MCF 10A (cell line): Measurements from ENCODE around the gene LDLRAD4. TPM values are rescaled to one million over a fixed set of nuclear protein-coding genes. Genes with fewer than 3 reads are reported as not detected.

Experiments
- BruUV-seq: library from RNA; stranded (reverse); fragments of 400-500 nt; replicated peaks from 2 replicates; lab custom pipeline; 2021; lab: Mats Ljungman, UMichigan
- CTCF ChIA-PET: fragments of 300-600 bp; sonication (Branson Sonifier 250); formaldehyde crosslinking; extraction: SDS; loops from one replicate; lab custom pipeline; 2021; ENCODE audit warnings: antibody characterized with exemption, inconsistent platforms; lab: Yijun Ruan, JAX
- POLR2A ChIA-PET: fragments of 300-600, 350-650 bp; sonication (Branson Sonifier 250); formaldehyde crosslinking; extraction: SDS; loops from one replicate; lab custom pipeline; 2020; ENCODE audit warnings: antibody characterized with exemption, inconsistent platforms; lab: Yijun Ruan, JAX
- DNase-seq: peaks from one replicate; pipeline ENCODE4 v3.0.0-alpha.2; 2018; ENCODE audit not compliant: unreplicated experiment
- H3K27ac Mint-ChIP-seq: one replicate; pipeline ENCODE4 v1.8.0; 2022; ENCODE audit warnings: mild to moderate bottlenecking, low read depth, mixed read lengths; ENCODE audit not compliant: unreplicated experiment
- H3K27me3 Mint-ChIP-seq: one replicate; pipeline ENCODE4 v1.8.0; 2022; ENCODE audit warnings: mixed read lengths; ENCODE audit not compliant: insufficient read depth, unreplicated experiment
- H3K36me3 Mint-ChIP-seq: one replicate; pipeline ENCODE4 v1.8.0; 2022; ENCODE audit warnings: mild to moderate bottlenecking, moderate library complexity, mixed read lengths; ENCODE audit not compliant: insufficient read depth, unreplicated experiment
- H3K4me1 Mint-ChIP-seq: one replicate; pipeline ENCODE4 v1.8.0; 2022; ENCODE audit warnings: mixed read lengths; ENCODE audit not compliant: insufficient read depth, unreplicated experiment
- H3K4me3 Mint-ChIP-seq: one replicate; pipeline ENCODE4 v1.8.0; 2022; ENCODE audit warnings: mild to moderate bottlenecking, moderate library complexity, mixed read lengths; ENCODE audit not compliant: unreplicated experiment
- H3K9me3 Mint-ChIP-seq: one replicate; pipeline ENCODE4 v1.8.0; 2022; ENCODE audit warnings: mixed read lengths; ENCODE audit not compliant: unreplicated experiment
- intact Hi-C: fragments of 100-400 bp; cut with micrococcal nuclease; formaldehyde crosslinking; loops from 2 replicates; pipeline ENCODE4 v1.14.1; 2022
- total RNA-seq: library from RNA; stranded (reverse); gene quantifications from 2 replicates; pipeline ENCODE4 v1.2.3, GENCODE V29; 2022
- TF ChIP-seq, protein P1 (sequence below): fragments of 200-600 bp; IDR thresholded peaks from one replicate; pipeline ENCODE4 v1.8.0; 2022; ENCODE audit warnings: antibody characterized with exemption, mild to moderate bottlenecking; ENCODE audit not compliant: unreplicated experiment

LDLRAD4 gene
- total RNA-seq, 1 experiment from 2014 or later, result not detected

DNA sequence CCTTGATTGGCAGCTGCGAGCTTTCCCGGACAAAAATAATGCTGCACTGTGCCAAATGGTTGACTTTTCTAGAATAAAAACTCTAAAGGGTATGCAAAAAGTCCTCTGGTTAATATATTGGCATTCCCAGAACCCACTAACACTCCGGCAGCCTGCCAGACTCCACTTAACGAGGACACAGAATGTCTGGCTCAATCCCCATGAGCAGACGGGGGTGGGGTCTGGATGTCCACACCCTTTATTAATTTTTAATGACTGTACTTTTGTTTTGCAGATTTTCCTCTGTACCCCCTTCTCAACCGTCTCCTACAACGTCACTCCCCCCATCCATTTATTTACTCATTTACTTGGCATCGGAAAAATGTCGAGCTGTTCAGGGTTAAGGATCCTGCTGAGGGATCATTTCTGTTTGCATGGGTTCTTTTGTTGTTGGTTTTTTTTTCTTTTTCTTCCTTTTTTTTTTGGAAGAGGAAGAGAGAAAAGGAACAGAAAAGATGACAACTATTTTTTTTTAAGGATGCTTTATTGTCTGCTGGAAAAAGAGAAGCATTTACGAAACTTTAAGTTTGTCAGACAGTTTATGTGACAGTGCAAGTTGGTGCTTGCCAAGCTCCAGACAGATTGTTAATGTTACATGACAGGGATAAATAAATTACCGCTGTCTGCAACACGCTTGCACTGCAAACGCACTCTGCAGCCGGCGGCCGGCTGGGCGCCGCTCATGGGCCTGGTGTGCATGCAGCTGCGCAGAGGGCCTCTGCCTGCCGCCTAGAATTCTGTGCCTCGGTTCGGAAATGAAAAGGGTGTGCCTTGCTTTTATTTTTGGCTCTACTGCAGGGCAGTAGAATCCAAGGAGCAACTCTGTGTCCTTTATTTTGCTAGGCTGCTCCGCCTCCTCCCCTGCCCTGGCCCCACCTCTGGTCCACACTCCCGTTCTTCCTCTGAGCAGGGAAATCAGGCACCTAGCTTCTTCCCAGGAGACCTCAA, 3.6 kb downstream of the LDLRAD4 start:
- ChIA-PET POLR2A (interaction anchor here (0.6 kb wide), 1 partner anchor 62 kb away, joined by 3 read pairs; no protein-coding TSS in a partner anchor), CTCF (interaction anchor here (0.6 kb wide), 1 partner anchor 377 kb away, joined by 3 read pairs; no protein-coding TSS in a partner anchor)
- Mint-ChIP-seq H3K4me1 (peaks cover 5% of the 10 kb centered on the region), H3K27me3 (peaks cover 45% of the 10 kb centered on the region), H3K36me3 (no peaks in the 10 kb centered on the region), H3K9me3 (no peaks in the 10 kb centered on the region), H3K4me3 (no peak overlapping the region), H3K27ac (no peak overlapping the region)
- intact Hi-C loops, result no loop called here
- TF ChIP-seq, protein P1, sequence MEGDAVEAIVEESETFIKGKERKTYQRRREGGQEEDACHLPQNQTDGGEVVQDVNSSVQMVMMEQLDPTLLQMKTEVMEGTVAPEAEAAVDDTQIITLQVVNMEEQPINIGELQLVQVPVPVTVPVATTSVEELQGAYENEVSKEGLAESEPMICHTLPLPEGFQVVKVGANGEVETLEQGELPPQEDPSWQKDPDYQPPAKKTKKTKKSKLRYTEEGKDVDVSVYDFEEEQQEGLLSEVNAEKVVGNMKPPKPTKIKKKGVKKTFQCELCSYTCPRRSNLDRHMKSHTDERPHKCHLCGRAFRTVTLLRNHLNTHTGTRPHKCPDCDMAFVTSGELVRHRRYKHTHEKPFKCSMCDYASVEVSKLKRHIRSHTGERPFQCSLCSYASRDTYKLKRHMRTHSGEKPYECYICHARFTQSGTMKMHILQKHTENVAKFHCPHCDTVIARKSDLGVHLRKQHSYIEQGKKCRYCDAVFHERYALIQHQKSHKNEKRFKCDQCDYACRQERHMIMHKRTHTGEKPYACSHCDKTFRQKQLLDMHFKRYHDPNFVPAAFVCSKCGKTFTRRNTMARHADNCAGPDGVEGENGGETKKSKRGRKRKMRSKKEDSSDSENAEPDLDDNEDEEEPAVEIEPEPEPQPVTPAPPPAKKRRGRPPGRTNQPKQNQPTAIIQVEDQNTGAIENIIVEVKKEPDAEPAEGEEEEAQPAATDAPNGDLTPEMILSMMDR, result no peak
- DNase-seq, result no peak
- no TSS peak for BruUV-seq

- ChIA-PET CTCF (interaction anchor here (0.6 kb wide), 2 partner anchors 253 to 376 kb away, joined by 3 read pairs; no protein-coding TSS in a partner anchor), POLR2A (no interaction called here)
- intact Hi-C loops, result no loop called here
- H3K9me3 Mint-ChIP-seq, result no peaks in the 10 kb centered on the region
- DNase-seq, result no peak
- BruUV-seq, result no TSS peak
- TF ChIP-seq, protein P1, result no peak
- H3K4me1 Mint-ChIP-seq, result peaks cover 5% of the 10 kb centered on the region
- H3K27ac Mint-ChIP-seq, result no peak overlapping the region
- H3K27me3 Mint-ChIP-seq, result peaks cover 45% of the 10 kb centered on the region
- H3K4me3 Mint-ChIP-seq, result no peak overlapping the region
- no peaks in the 10 kb centered on the region for H3K36me3 Mint-ChIP-seq
Observed at GRCh38 chr18:13222856-13223281, 4.3 kb downstream of the LDLRAD4 start.

GRCh38 chr18:13223311-13224143, 5.0 kb downstream of the LDLRAD4 start:
- ChIA-PET POLR2A (no interaction called here), CTCF (interaction anchor here (0.6 kb wide), 1 partner anchor 253 kb away, joined by 3 read pairs; no protein-coding TSS in a partner anchor)
- DNase-seq, result no peak
- Mint-ChIP-seq H3K4me1 (peaks cover 5% of the 10 kb centered on the region), H3K4me3 (no peak overlapping the region), H3K27me3 (peaks cover 45% of the 10 kb centered on the region), H3K27ac (no peak overlapping the region), H3K36me3 (no peaks in the 10 kb centered on the region), H3K9me3 (no peaks in the 10 kb centered on the region)
- TF ChIP-seq, protein P1, result no peak
- no TSS peak for BruUV-seq
- intact Hi-C loops, result no loop called here
